OCI-LY1 (cell line): ENCODE results near the gene SCRN2.

Experiments used
- H2AFZ ChIP-seq: fragments of 200-600 bp; sonication (generic), shearing (Covaris generic); 2 replicates; pipeline ENCODE4 v1.6.0; 2014; ENCODE audit warnings: antibody characterized with exemption, mild to moderate bottlenecking, low read length
- H3F3A ChIP-seq: fragments of 200-600 bp; sonication (generic), shearing (Covaris generic); 2 replicates; pipeline ENCODE4 v1.6.0; 2014; ENCODE audit warnings: mild to moderate bottlenecking, antibody characterized with exemption, low read length, moderate library complexity; ENCODE audit not compliant: insufficient read depth
- H3K27ac ChIP-seq: fragments of 200-600 bp; sonication (generic); 2 replicates; pipeline ENCODE4 v1.5.1; 2014; ENCODE audit warnings: low read length, mixed run types, mild to moderate bottlenecking, low read depth; ENCODE audit not compliant: poor library complexity, severe bottlenecking
- H3K27me3 ChIP-seq: fragments of 200-600 bp; sonication (generic); 2 replicates; pipeline ENCODE4 v1.6.0; 2014; ENCODE audit warnings: antibody characterized with exemption, mild to moderate bottlenecking, low read length, moderate library complexity; ENCODE audit not compliant: insufficient read depth
- H3K36me3 ChIP-seq: fragments of 200-600 bp; sonication (generic); 2 replicates; pipeline ENCODE4 v1.6.1; 2014; ENCODE audit warnings: mild to moderate bottlenecking, antibody characterized with exemption, low read length, moderate library complexity, mixed read lengths; ENCODE audit not compliant: insufficient read depth
- H3K4me1 ChIP-seq: fragments of 200-600 bp; sonication (generic); 2 replicates; pipeline ENCODE4 v1.5.1; 2014; ENCODE audit warnings: mild to moderate bottlenecking, low read length, moderate library complexity; ENCODE audit not compliant: insufficient read depth, severe bottlenecking
- H3K4me2 ChIP-seq: fragments of 200-600 bp; sonication (generic), shearing (Covaris generic); 2 replicates; pipeline ENCODE4 v1.6.1; 2014; ENCODE audit warnings: low read length
- H3K4me3 ChIP-seq: fragments of 200-600 bp; sonication (generic); 2 replicates; pipeline ENCODE4 v1.5.1; 2014; ENCODE audit warnings: low read length, low read depth, mild to moderate bottlenecking, mixed read lengths; ENCODE audit not compliant: poor library complexity, severe bottlenecking
- H3K79me2 ChIP-seq: fragments of 200-600 bp; shearing (Covaris generic); 2 replicates; pipeline ENCODE4 v1.6.1; 2016; ENCODE audit warnings: mixed run types, low read length, mixed read lengths; ENCODE audit not compliant: insufficient read depth
- H3K9ac ChIP-seq: fragments of 200-600 bp; sonication (generic), shearing (Covaris generic); 2 replicates; pipeline ENCODE4 v1.6.1; 2014; ENCODE audit warnings: mild to moderate bottlenecking, low read length, mixed read lengths
- H3K9me2 ChIP-seq: fragments of 200-600 bp; sonication (generic), shearing (Covaris generic); 2 replicates; pipeline ENCODE4 v1.6.1; 2014; ENCODE audit warnings: low read depth, mild to moderate bottlenecking, low read length, mixed read lengths
- H3K9me3 ChIP-seq: fragments of 200-600 bp; shearing (Covaris generic); 2 replicates; pipeline ENCODE4 v1.6.1; 2014; ENCODE audit warnings: low read length, mixed read lengths
- H4K20me1 ChIP-seq: fragments of 200-600 bp; sonication (generic), shearing (Covaris generic); 2 replicates; pipeline ENCODE4 v1.6.0; 2016; ENCODE audit warnings: mild to moderate bottlenecking, low read length; ENCODE audit not compliant: insufficient read depth
- EZH2 ChIP-seq: fragments of 200-600 bp; sonication (generic), shearing (Covaris generic); IDR thresholded peaks from 2 replicates; pipeline ENCODE4 v1.8.0; 2017; ENCODE audit warnings: borderline replicate concordance, mixed run types, mild to moderate bottlenecking, antibody characterized with exemption, low read length, moderate library complexity, mixed read lengths
- TF ChIP-seq, protein P1 (sequence below): fragments of 200-600 bp; sonication (generic), shearing (Covaris generic); IDR thresholded peaks from 2 replicates; pipeline ENCODE4 v1.5.1; 2017; ENCODE audit warnings: mild to moderate bottlenecking, antibody characterized with exemption, low read length, moderate library complexity, mixed read lengths

Gene SCRN2

DNA sequence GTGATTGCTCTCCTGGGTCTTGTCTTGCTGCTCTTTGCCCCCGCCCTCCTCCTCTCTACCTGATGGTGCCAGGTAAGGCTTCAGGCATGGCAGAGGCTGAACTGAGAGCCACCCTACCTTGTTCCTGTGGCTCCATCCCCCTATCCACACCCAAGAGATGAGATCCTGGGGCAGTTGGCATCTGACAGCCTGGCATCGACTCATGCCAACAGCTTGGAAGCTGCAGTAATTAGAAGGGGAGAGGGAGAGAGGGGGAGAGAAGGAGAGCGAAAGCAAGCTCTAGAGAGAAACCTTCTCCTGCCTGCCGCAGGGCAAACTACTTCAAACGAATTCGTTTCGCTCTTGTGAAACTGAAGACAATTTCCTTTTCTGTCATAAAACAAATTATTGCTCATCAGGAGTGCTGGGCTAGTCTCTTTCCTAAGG lies 23.7 kb upstream of the SCRN2 start:
- Histone ChIP-seq H3K36me3 (no peaks in the 10 kb centered on the region), H2AFZ (no peak overlapping the region), H3K4me1 (no peaks in the 10 kb centered on the region), H3K79me2 (no peaks in the 10 kb centered on the region), H4K20me1 (no peaks in the 10 kb centered on the region), H3K4me3 (no peak overlapping the region), H3K9me3 (no peaks in the 10 kb centered on the region), H3K9me2 (no peaks in the 10 kb centered on the region), H3K27ac (no peak overlapping the region), H3F3A (no peaks in the 10 kb centered on the region), H3K4me2 (no peak overlapping the region), H3K27me3 (peaks cover 14% of the 10 kb centered on the region; the same call in 1 of the 2 replicates), H3K9ac (no peak overlapping the region)
- TF ChIP-seq, protein P1, sequence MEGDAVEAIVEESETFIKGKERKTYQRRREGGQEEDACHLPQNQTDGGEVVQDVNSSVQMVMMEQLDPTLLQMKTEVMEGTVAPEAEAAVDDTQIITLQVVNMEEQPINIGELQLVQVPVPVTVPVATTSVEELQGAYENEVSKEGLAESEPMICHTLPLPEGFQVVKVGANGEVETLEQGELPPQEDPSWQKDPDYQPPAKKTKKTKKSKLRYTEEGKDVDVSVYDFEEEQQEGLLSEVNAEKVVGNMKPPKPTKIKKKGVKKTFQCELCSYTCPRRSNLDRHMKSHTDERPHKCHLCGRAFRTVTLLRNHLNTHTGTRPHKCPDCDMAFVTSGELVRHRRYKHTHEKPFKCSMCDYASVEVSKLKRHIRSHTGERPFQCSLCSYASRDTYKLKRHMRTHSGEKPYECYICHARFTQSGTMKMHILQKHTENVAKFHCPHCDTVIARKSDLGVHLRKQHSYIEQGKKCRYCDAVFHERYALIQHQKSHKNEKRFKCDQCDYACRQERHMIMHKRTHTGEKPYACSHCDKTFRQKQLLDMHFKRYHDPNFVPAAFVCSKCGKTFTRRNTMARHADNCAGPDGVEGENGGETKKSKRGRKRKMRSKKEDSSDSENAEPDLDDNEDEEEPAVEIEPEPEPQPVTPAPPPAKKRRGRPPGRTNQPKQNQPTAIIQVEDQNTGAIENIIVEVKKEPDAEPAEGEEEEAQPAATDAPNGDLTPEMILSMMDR, result no peak
- no peak for TF ChIP-seq EZH2

DNA sequence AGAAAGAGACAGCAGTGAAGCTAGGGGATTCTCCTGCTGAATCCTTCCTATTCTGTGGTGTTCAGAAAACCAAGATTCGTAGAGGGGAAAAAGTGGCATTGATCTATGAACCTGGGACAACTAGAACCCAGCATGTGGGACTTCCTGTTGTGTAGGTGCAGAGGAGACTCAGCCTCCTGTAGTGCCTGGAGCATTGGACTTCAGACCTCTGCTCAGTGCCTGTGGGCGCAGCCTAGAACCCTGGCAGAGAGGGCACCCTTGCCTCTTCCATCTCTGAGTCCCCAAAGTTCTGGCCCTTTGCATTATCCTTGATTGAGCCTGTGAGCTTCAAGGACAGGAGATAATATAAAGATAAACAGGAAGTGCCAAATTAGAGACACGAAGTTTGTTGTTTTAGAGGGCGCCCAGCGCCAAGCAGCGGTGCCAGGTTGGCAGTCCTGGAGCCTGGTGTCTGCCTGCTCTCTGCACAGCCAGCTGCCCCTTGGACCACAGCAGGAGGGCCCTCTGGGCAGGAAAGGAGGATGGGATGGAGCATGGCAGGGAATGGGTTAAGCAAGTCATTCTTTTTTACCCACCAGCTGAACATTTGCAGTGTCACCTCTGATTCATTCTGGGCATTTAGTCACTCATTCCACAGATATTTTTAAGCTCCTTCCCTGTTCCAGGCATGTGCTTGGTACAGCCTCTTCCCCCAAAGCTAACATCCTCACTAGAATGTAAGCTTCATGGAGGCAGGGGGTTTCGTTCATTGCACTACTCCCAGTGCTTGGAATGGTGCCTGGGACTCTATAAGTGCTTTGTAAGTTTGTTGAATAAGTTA lies 21.8 kb upstream of the SCRN2 start:
- H3K79me2 ChIP-seq, result no peaks in the 10 kb centered on the region
- H3K9me2 ChIP-seq, result no peaks in the 10 kb centered on the region
- TF ChIP-seq, protein P1, result no peak
- no peak for TF ChIP-seq EZH2
- no peak overlapping the region for H3K27ac ChIP-seq
- peaks cover 4% of the 10 kb centered on the region; the same call in 1 of the 2 replicates for H3K27me3 ChIP-seq
- H3K9me3 ChIP-seq, result no peaks in the 10 kb centered on the region
- H3K4me1 ChIP-seq, result no peaks in the 10 kb centered on the region
- H3K4me2 ChIP-seq, result no peak overlapping the region
- H4K20me1 ChIP-seq, result no peaks in the 10 kb centered on the region
- H3K36me3 ChIP-seq, result no peaks in the 10 kb centered on the region
- H3F3A ChIP-seq, result no peaks in the 10 kb centered on the region
- H2AFZ ChIP-seq, result no peak overlapping the region
- H3K9ac ChIP-seq, result no peak overlapping the region
- no peak overlapping the region for H3K4me3 ChIP-seq

DNA sequence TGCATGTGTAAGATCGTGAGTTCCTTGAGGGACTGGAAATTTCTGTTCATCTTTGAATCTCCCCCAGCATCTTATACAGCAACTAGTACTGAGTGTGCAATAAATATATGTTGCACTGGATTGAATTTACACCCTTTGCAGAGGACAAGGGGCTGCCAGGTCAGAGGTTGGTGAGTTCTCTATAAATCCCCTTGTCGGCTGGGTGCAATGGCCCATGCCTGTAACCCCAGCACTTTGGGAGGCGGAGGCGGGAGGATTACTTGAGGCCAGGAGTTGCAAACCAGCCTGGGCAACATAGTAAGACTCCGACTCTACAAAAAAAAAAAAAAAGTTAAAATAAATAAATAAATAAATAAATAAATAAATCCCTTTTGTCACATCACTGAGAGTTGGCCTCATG lies 19.3 kb upstream of the SCRN2 start:
- H4K20me1 ChIP-seq, result no peaks in the 10 kb centered on the region
- H3K4me1 ChIP-seq, result no peaks in the 10 kb centered on the region
- no peaks in the 10 kb centered on the region for H3K9me2 ChIP-seq
- no peaks in the 10 kb centered on the region for H3F3A ChIP-seq
- H2AFZ ChIP-seq, result no peak overlapping the region
- H3K4me3 ChIP-seq, result no peak overlapping the region
- H3K36me3 ChIP-seq, result no peaks in the 10 kb centered on the region
- H3K9ac ChIP-seq, result no peak overlapping the region
- H3K4me2 ChIP-seq, result no peak overlapping the region
- H3K27ac ChIP-seq, result no peak overlapping the region
- H3K9me3 ChIP-seq, result no peaks in the 10 kb centered on the region
- H3K27me3 ChIP-seq, result peaks cover 4% of the 10 kb centered on the region
- TF ChIP-seq EZH2, result no peak
- H3K79me2 ChIP-seq, result no peaks in the 10 kb centered on the region
